ENCODE results near the gene GPC5.
"Not testable (repeated sequence)": the region's sequence is repeated elsewhere in the genome, so short reads cannot be mapped to it uniquely, and the experiment has no call there.

The GPC5 gene

GRCh38 chr13:92255526-92255925, 857.1 kb downstream of the GPC5 start:
- DNase-seq: no peak

GRCh38 chr13:92256211-92256610, 857.8 kb downstream of the GPC5 start:
- DNase-seq: no peak

- DNase-seq: no peak
These were observed 860.6 kb downstream of the GPC5 start for GRCh38 chr13:92259046-92259445.

GRCh38 chr13:92259523-92259922, 861.1 kb downstream of the GPC5 start:
- no peak for DNase-seq

- no peak for DNase-seq
These were observed 861.9 kb downstream of the GPC5 start for GRCh38 chr13:92260363-92260762.

- DNase-seq: no peak
These were observed 863.8 kb downstream of the GPC5 start for GRCh38 chr13:92262100-92262788.

- DNase-seq: no peak
These were observed 867.0 kb downstream of the GPC5 start for GRCh38 chr13:92265408-92265807.

- no peak for DNase-seq
These were observed 872.6 kb downstream of the GPC5 start for GRCh38 chr13:92270990-92271389.

- DNase-seq: no peak
These were observed 873.8 kb downstream of the GPC5 start for GRCh38 chr13:92272177-92272576.

GRCh38 chr13:92280986-92281385, 882.6 kb downstream of the GPC5 start:
- not testable (repeated sequence) for DNase-seq

GRCh38 chr13:92290718-92291307, 892.4 kb downstream of the GPC5 start:
- DNase-seq: not testable (repeated sequence)

- DNase-seq: not testable (repeated sequence)
These were observed 896.1 kb downstream of the GPC5 start for GRCh38 chr13:92294533-92294932.

GRCh38 chr13:92296154-92296671, 897.8 kb downstream of the GPC5 start:
- not testable (repeated sequence) for DNase-seq

GRCh38 chr13:92297971-92298942, 899.8 kb downstream of the GPC5 start:
- DNase-seq: no peak

GRCh38 chr13:92300651-92301050, 902.2 kb downstream of the GPC5 start:
- no peak for DNase-seq

- DNase-seq: no peak
These were observed 905.0 kb downstream of the GPC5 start for GRCh38 chr13:92303428-92303827.

- DNase-seq: no peak
These were observed 909.3 kb downstream of the GPC5 start for GRCh38 chr13:92307752-92308151.

- no peak for DNase-seq
These were observed 914.4 kb downstream of the GPC5 start for GRCh38 chr13:92312823-92313222.

- DNase-seq: no peak
These were observed 915.0 kb downstream of the GPC5 start for GRCh38 chr13:92313382-92313781.

- no peak for DNase-seq
These were observed 916.8 kb downstream of the GPC5 start for GRCh38 chr13:92315265-92315664.

GRCh38 chr13:92316030-92316429, 917.6 kb downstream of the GPC5 start:
- DNase-seq: no peak

- DNase-seq: no peak
These were observed 918.6 kb downstream of the GPC5 start for GRCh38 chr13:92317066-92317465.

Measured in hypothalamus (tissue), 51 donors.